K562 (cell line): Measurements from ENCODE around the gene HMG20B. TPM values are rescaled to one million over a fixed set of nuclear protein-coding genes. Genes with fewer than 3 reads are reported as not detected.
A peak's percentile ranks its signal among the peaks of the same experiment; 100 is the strongest.

Experiments used
- ATAC-seq: fragments of 200-7000 bp; cut with Tn5 transposase; 3 replicates; pipeline ENCODE4 v1.9.1; 2020; ENCODE audit warnings: moderate library complexity
- BruUV-seq: library from RNA; stranded (reverse); fragments of 400-500 nt; replicated peaks from 2 replicates; lab custom pipeline; 2021; lab: Mats Ljungman, UMichigan
- CTCF ChIA-PET: fragments of 300-600 bp; formaldehyde crosslinking; extraction: SDS; loops from one replicate; lab custom pipeline; 2021; ENCODE audit warnings: low intra/inter-chr PET ratio; lab: Yijun Ruan, JAX
- POLR2A ChIA-PET: fragments of 300-600, 350-650 bp; sonication (Branson Sonifier 250); formaldehyde crosslinking; extraction: SDS; loops from one replicate; lab custom pipeline; 2021; ENCODE audit warnings: antibody characterized with exemption, inconsistent platforms; lab: Yijun Ruan, JAX
- DNase-seq, 4 experiments: peaks; one replicate each; pipeline versions ENCODE4 v3.0.0 to v3.0.0-alpha.2; 2011 to 2018; ENCODE audit warnings: low spot score in 3 of 4, mixed read lengths in 3 of 4; ENCODE audit errors: extremely low read depth in 1 of 4
- FAIRE-seq: peaks from 2 replicates; lab custom pipeline; 2011; peaks lifted over from hg19 to GRCh38; lab: Jason Lieb, UNC
- H2AFZ ChIP-seq: 2 replicates; pipeline ENCODE4 v1.6.0; 2011; ENCODE audit warnings: low read depth, low read length, control low read depth, inconsistent platforms
- H3K27ac ChIP-seq: fragments of 200-600 bp; 3 replicates; pipeline ENCODE4 v1.8.0; 2011; ENCODE audit warnings: low read depth, mild to moderate bottlenecking, control low read depth, inconsistent platforms, low read length, moderate library complexity, mixed read lengths; ENCODE audit errors: extremely low read depth
- H3K27me3 ChIP-seq, 2 experiments: fragments of 300-600 bp in 1 of 2; 2 replicates in 1 of 2; 3 replicates in 1 of 2; pipeline versions ENCODE4 v1.6.0 to v1.8.0; 2011; ENCODE audit warnings: inconsistent platforms in 2 of 2, low read length in 2 of 2, mild to moderate bottlenecking in 1 of 2, mixed read lengths in 1 of 2, moderate library complexity in 1 of 2; ENCODE audit not compliant: control insufficient read depth in 2 of 2, insufficient read depth in 2 of 2
- H3K36me3 ChIP-seq: fragments of 300-600 bp; 3 replicates; pipeline ENCODE4 v1.8.0; 2011; ENCODE audit warnings: mild to moderate bottlenecking, low read length, inconsistent platforms; ENCODE audit not compliant: control insufficient read depth, insufficient read depth
- H3K4me1 ChIP-seq, 2 experiments: fragments of 200-600 bp in 1 of 2; replicated peaks in 1 of 2; 2 replicates in 1 of 2; 3 replicates in 1 of 2; pipeline versions ENCODE4 v1.5.1 to v1.8.0; 2011; ENCODE audit warnings: inconsistent platforms in 2 of 2, low read length in 2 of 2, mild to moderate bottlenecking in 1 of 2, mixed read lengths in 1 of 2, moderate library complexity in 1 of 2; ENCODE audit not compliant: control insufficient read depth in 2 of 2, insufficient read depth in 2 of 2
- H3K4me2 ChIP-seq: 2 replicates; pipeline ENCODE4 v1.6.1; 2011; ENCODE audit warnings: low read length, control low read depth, inconsistent platforms, mixed read lengths; ENCODE audit not compliant: insufficient read depth
- H3K4me3 ChIP-seq: fragments of 200-600 bp; sonication (generic), shearing (Covaris generic); 2 replicates; pipeline ENCODE4 v1.5.1; 2016; ENCODE audit warnings: control low read depth, inconsistent platforms
- H3K79me2 ChIP-seq: fragments of 200-600 bp; 3 replicates; pipeline ENCODE4 v1.8.0; 2011; ENCODE audit warnings: low read length, inconsistent platforms; ENCODE audit not compliant: control insufficient read depth, insufficient read depth
- H3K9ac ChIP-seq, 2 experiments: 2 replicates each; pipeline versions ENCODE4 v1.6.0 to v1.6.1; 2011; ENCODE audit warnings: low read depth in 2 of 2, low read length in 2 of 2, control low read depth in 1 of 2, inconsistent platforms in 1 of 2, mild to moderate bottlenecking in 1 of 2, mixed read lengths in 1 of 2; ENCODE audit not compliant: insufficient read depth in 1 of 2
- H3K9me1 ChIP-seq: one replicate; pipeline ENCODE4 v1.6.0; 2011; ENCODE audit warnings: inconsistent platforms, mild to moderate bottlenecking, low read length, moderate library complexity; ENCODE audit not compliant: control insufficient read depth, insufficient read depth
- H3K9me3 ChIP-seq: replicated peaks from 2 replicates; pipeline ENCODE4 v1.5.1; 2011; ENCODE audit warnings: low read depth, low read length, inconsistent platforms; ENCODE audit not compliant: control insufficient read depth, insufficient read depth
- H4K20me1 ChIP-seq: replicated peaks from 2 replicates; pipeline ENCODE4 v1.6.1; 2011; ENCODE audit warnings: low read length, inconsistent platforms, mixed read lengths; ENCODE audit not compliant: control insufficient read depth, insufficient read depth
- CREM ChIP-seq: IDR thresholded peaks from 2 replicates; pipeline ENCODE4 v1.6.1; 2014; ENCODE audit warnings: antibody characterized with exemption, low read depth
- EGR1 ChIP-seq: fragments of 450-650 bp; conservative IDR thresholded peaks from 2 replicates; pipeline ENCODE4 v1.6.1; 2017; ENCODE audit warnings: mild to moderate bottlenecking
- EWSR1 ChIP-seq: fragments of 450-650 bp; IDR thresholded peaks from 2 replicates; pipeline ENCODE4 v1.6.1; 2018; ENCODE audit warnings: borderline replicate concordance, mild to moderate bottlenecking, low read depth, moderate library complexity; ENCODE audit not compliant: partially characterized antibody
- GTF2E2 ChIP-seq: fragments of 200-800 bp; sonication (Bioruptor generic); IDR thresholded peaks from 2 replicates; pipeline ENCODE4 v1.6.1; 2016; ENCODE audit warnings: missing genetic modification characterization, missing compliant biosample characterization
- HMG20B ChIP-seq: fragments of 250-450 bp; sonication (Bioruptor Pico); IDR thresholded peaks from 2 replicates; pipeline ENCODE4 v1.5.0; 2021; ENCODE audit warnings: mild to moderate bottlenecking
- HMGN3 ChIP-seq: IDR thresholded peaks from 2 replicates; pipeline ENCODE4 v1.6.1; 2011; ENCODE audit warnings: borderline replicate concordance, low read depth, mild to moderate bottlenecking, mixed read lengths, low read length; ENCODE audit not compliant: insufficient read length; ENCODE audit errors: extremely low read depth
- MXI1 ChIP-seq: IDR thresholded peaks from 2 replicates; pipeline ENCODE4 v1.6.1; 2011; ENCODE audit warnings: low read depth, mild to moderate bottlenecking, improper control_type of control experiment, low read length
- NFXL1 ChIP-seq: fragments of 450-650 bp; formaldehyde crosslinking; IDR thresholded peaks from 2 replicates; pipeline ENCODE4 v1.4.0; 2021; ENCODE audit warnings: mild to moderate bottlenecking
- NR3C1 ChIP-seq: sonication (generic); formaldehyde crosslinking; IDR thresholded peaks from 2 replicates; pipeline ENCODE4 v1.8.1; 2022; ENCODE audit warnings: missing genetic modification reagents
- PHB ChIP-seq: fragments of 250-450 bp; sonication (Bioruptor Pico); IDR thresholded peaks from 2 replicates; pipeline ENCODE4 v1.5.0; 2021
- PKNOX1 ChIP-seq: fragments of 450-650 bp; IDR thresholded peaks from 2 replicates; pipeline ENCODE4 v1.6.1; 2016
- POLR2AphosphoS2 ChIP-seq: IDR thresholded peaks from 2 replicates; pipeline ENCODE4 v1.6.1; 2012; ENCODE audit warnings: low read length, improper control_type of control experiment
- POLR2G ChIP-seq: fragments of 200-400 bp; formaldehyde crosslinking; IDR thresholded peaks from 2 replicates; pipeline ENCODE4 v1.6.1; 2017; ENCODE audit warnings: low read depth, mild to moderate bottlenecking, antibody characterized with exemption, low read length, moderate library complexity
- SAFB ChIP-seq: fragments of 200-400 bp; formaldehyde crosslinking; IDR thresholded peaks from 2 replicates; pipeline ENCODE4 v1.6.1; 2017; ENCODE audit warnings: low read depth, low read length, borderline replicate concordance
- YY1 ChIP-seq, 3 experiments: IDR thresholded peaks; 2 replicates each; pipeline ENCODE4 v1.6.1; 2011; ENCODE audit warnings: low read length in 2 of 3, mild to moderate bottlenecking in 2 of 3, moderate library complexity in 2 of 3, borderline replicate concordance in 1 of 3, control low read depth in 1 of 3, low read depth in 1 of 3; ENCODE audit not compliant: insufficient read depth in 3 of 3, insufficient replicate concordance in 2 of 3, control insufficient read depth in 1 of 3, insufficient read length in 1 of 3; ENCODE audit errors: extremely low read depth in 1 of 3
- ZNF134 ChIP-seq: fragments of 250-450 bp; sonication (Bioruptor Pico); conservative IDR thresholded peaks from 2 replicates; pipeline ENCODE4 v1.4.0; 2020
- ZNF395 ChIP-seq: fragments of 200-800 bp; sonication (Bioruptor generic); IDR thresholded peaks from 2 replicates; pipeline ENCODE4 v1.6.1; 2017; ENCODE audit warnings: missing genetic modification characterization, missing compliant biosample characterization
- ZNF830 ChIP-seq: fragments of 250-450 bp; sonication (Bioruptor Pico); IDR thresholded peaks from 2 replicates; pipeline ENCODE4 v1.5.0; 2021; ENCODE audit warnings: mild to moderate bottlenecking
- WGBS: fragments of 100-300 bp; shearing (Covaris generic); methylation state at CpG from one replicate; pipeline ENCODE4 v1.1.6; 2016; ENCODE audit warnings: low coverage, mixed read lengths; ENCODE audit not compliant: insufficient coverage; ENCODE audit errors: missing lambda C conversion rate; 5-methylcytosine and 5-hydroxymethylcytosine counted together
- in situ Hi-C: fragments of 300-500 bp; cut with MboI; formaldehyde crosslinking; loops from 4 replicates; pipeline ENCODE4 v1.15.0; 2018; ENCODE audit warnings: inconsistent platforms, mixed read lengths
- intact Hi-C: fragments of 100-400 bp; cut with micrococcal nuclease; formaldehyde crosslinking; loops from 2 replicates; pipeline ENCODE4 v1.14.2; 2022
- polyA plus RNA-seq, 8 experiments: library from polyadenylated mRNA; depleted of rRNA in 4 of 8; stranded (reverse) in 5 of 8; unstranded in 3 of 8; fragments of >200 nt; fragmentation: Nextera tagmentation in 2 of 8; fragmentation: Illumina TruSeq in 1 of 8; extraction: Ambion mirVana in 2 of 8; extraction: Trizol in 1 of 8; gene quantifications; 2 replicates each; pipeline versions ENCODE4 v1.2.1 to v1.2.3, GENCODE V29; 2011 to 2014; ENCODE audit warnings: inconsistent platforms in 1 of 8, missing spikeins in 1 of 8
- total RNA-seq, 7 experiments: library from RNA; depleted of rRNA in 6 of 7; stranded (reverse); fragments of >200 nt in 6 of 7; fragmentation: Illumina TruSeq in 2 of 7; extraction: Trizol in 2 of 7; gene quantifications; 2 replicates each; pipeline versions ENCODE4 v1.2.1 to v1.2.3, GENCODE V29; 2011 to 2021; ENCODE audit warnings: low replicate concordance in 1 of 7

The HMG20B gene
- total and polyA plus RNA-seq, 9 of the 15 experiments (the other 6 are each of a cell fraction or from before 2014, with no cell fraction given): 0.35 to 172 (median 38.6) TPM

GRCh38 chr19:3573858-3574637 lies 1.3 kb downstream of the HMG20B start:
- no TSS peak for BruUV-seq
- Histone ChIP-seq H2AFZ (peak overlapping the region; percentile 67), H4K20me1 (peaks cover 3% of the 10 kb centered on the region; the same call in 1 of the 2 replicates), H3K4me2 (peak overlapping the region; percentile 81), H3K27me3 (no peaks in the 10 kb centered on the region), H3K9ac (peak overlapping the region; percentile 78 to 96), H3K9me1 (peaks cover under 1% of the 10 kb centered on the region), H3K79me2 (peaks cover 20% of the 10 kb centered on the region), H3K9me3 (no peaks in the 10 kb centered on the region), H3K4me1 (peaks cover 20 to 71% of the 10 kb centered on the region in 2 experiments), H3K36me3 (peaks cover 44% of the 10 kb centered on the region), H3K27ac (peak overlapping the region; percentile 93), H3K4me3 (peak overlapping the region; percentile 98)
- intact Hi-C loops (loop anchor here (2.0 kb wide), 1 partner anchor 17 kb away; the partner anchor contains the start of gene MFSD12), in situ Hi-C loops (no loop called here)
- ChIA-PET CTCF (interaction anchor here (0.6 kb wide), 1 partner anchor 30 kb away, joined by 4 read pairs; no protein-coding TSS in a partner anchor), POLR2A (interaction anchor here (0.6 to 2.1 kb wide), 6 partner anchors 13 to 159 kb away, joined by 3 to 11 read pairs (median 4); partner anchors contain the start of gene SMIM44)
- peak; percentile 88 to 97 (median 92) for DNase-seq
- peak; percentile 99 for FAIRE-seq
- peak; percentile 74 for ATAC-seq
- 33% methylated on average over 34 of the region's 55 CpGs for WGBS
- TF ChIP-seq POLR2AphosphoS2: no peak
- no peak for TF ChIP-seq ZNF830 (CRISPR knock-in tag)
- peak; percentile 97 for TF ChIP-seq PKNOX1
- no peak for TF ChIP-seq NR3C1
- peak; percentile 33 for TF ChIP-seq HMGN3
- peak in 2 of 3 experiments; percentile 50 to 75 for TF ChIP-seq YY1 (IDR thresholded peaks at IDR 0.05; ENCODE audit: borderline replicate concordance in 1 of 3, control insufficient read depth in 1 of 3, extremely low read depth in 1 of 3, insufficient read depth in 3 of 3, insufficient read length in 1 of 3, insufficient replicate concordance in 2 of 3, low read depth in 1 of 3, low read length in 2 of 3)
- no peak for TF ChIP-seq EWSR1
- TF ChIP-seq CREM: 0 out of 2 replicates have a peak, but pooled peaks have one; percentile 10
- no peak for TF ChIP-seq SAFB
- TF ChIP-seq PHB (CRISPR knock-in tag): no peak
- no peak for TF ChIP-seq NFXL1
- peak; percentile 57 for TF ChIP-seq POLR2G
- no peak for TF ChIP-seq ZNF134 (CRISPR knock-in tag)
- no peak for TF ChIP-seq GTF2E2
- TF ChIP-seq EGR1: peak; percentile 53; the same call in 1 of the 2 replicates
- no peak for TF ChIP-seq HMG20B (CRISPR knock-in tag)
- peak; percentile 20; the same call in 1 of the 2 replicates for TF ChIP-seq MXI1
- TF ChIP-seq ZNF395 (CRISPR knock-in tag): 0 out of 2 replicates have a peak, but pooled peaks have one; percentile 29
